B cell (primary cell): ENCODE results near the gene TUBB4A. TPM values are rescaled to one million over a fixed set of nuclear protein-coding genes. Genes with fewer than 3 reads are reported as not detected.

ENCODE experiments used
- ATAC-seq: fragments of 200-7000 bp; cut with Tn5 transposase; one replicate; pipeline ENCODE4 v1.10.0; 2021; ENCODE audit warnings: low read depth, mild to moderate bottlenecking, moderate number of reproducible peaks, moderate library complexity
- CTCF ChIA-PET: fragments of 350-600 bp; sonication (Branson Sonifier 250); formaldehyde crosslinking; loops from one replicate; lab custom pipeline; 2021; ENCODE audit warnings: antibody characterized with exemption, inconsistent platforms; lab: Charles Lee
- POLR2A ChIA-PET: fragments of 350-600 bp; sonication (Branson Sonifier 250); formaldehyde crosslinking; loops from one replicate; lab custom pipeline; 2021; ENCODE audit warnings: antibody characterized with exemption; lab: Charles Lee
- DNase-seq: peaks from one replicate; pipeline ENCODE4 v3.0.0; 2013
- H2AFZ ChIP-seq: 2 replicates; pipeline ENCODE4 v1.6.1; 2012; ENCODE audit warnings: mild to moderate bottlenecking, low read depth, low read length; ENCODE audit not compliant: insufficient read depth, poor library complexity, severe bottlenecking
- H3K27ac ChIP-seq, 2 donors: 1 replicate in 1 of 2; 2 replicates in 1 of 2; pipeline ENCODE4 v1.5.1; 2012 to 2013; ENCODE audit warnings: low read length in 2 of 2, mild to moderate bottlenecking in 2 of 2, moderate library complexity in 1 of 2
- H3K27me3 ChIP-seq, 4 experiments: fragments of 200-600 bp in 1 of 4; sonication (generic) in 1 of 4; replicated peaks in 1 of 4; 1 replicate in 2 of 4; 2 replicates in 2 of 4; pipeline versions ENCODE4 v1.6.1 to v1.7.0; 2013 to 2016; ENCODE audit warnings: low read length in 3 of 4, mild to moderate bottlenecking in 2 of 4, mixed read lengths in 1 of 4, moderate library complexity in 1 of 4; ENCODE audit not compliant: insufficient read depth in 4 of 4, control insufficient read depth in 3 of 4; ENCODE audit errors: control extremely low read depth in 1 of 4
- H3K36me3 ChIP-seq, 2 experiments: replicated peaks in 1 of 2; 1 replicate in 1 of 2; 2 replicates in 1 of 2; pipeline versions ENCODE4 v1.6.1 to v1.7.1; 2013; ENCODE audit warnings: low read length in 1 of 2; ENCODE audit not compliant: insufficient read depth in 2 of 2, control insufficient read depth in 1 of 2; ENCODE audit errors: control extremely low read depth in 1 of 2, extremely low read depth in 1 of 2
- H3K4me1 ChIP-seq, 2 donors: fragments of 200-600 bp in 1 of 2; sonication (generic) in 1 of 2; 1 replicate in 1 of 2; 2 replicates in 1 of 2; pipeline versions ENCODE4 v1.5.1 to v1.6.1; 2013 to 2017; ENCODE audit warnings: low read length in 2 of 2; ENCODE audit not compliant: control insufficient read depth in 2 of 2, insufficient read depth in 2 of 2
- H3K4me2 ChIP-seq: replicated peaks from 2 replicates; pipeline ENCODE3; 2012; ENCODE audit warnings: mild to moderate bottlenecking, low read depth, low read length; ENCODE audit not compliant: poor library complexity, severe bottlenecking
- H3K4me3 ChIP-seq, 5 experiments: fragments of 200-600 bp in 1 of 5; sonication (generic) in 1 of 5; 1 replicate in 3 of 5; 2 replicates in 2 of 5; pipeline versions ENCODE4 v1.5.1 to v1.7.0; 2011 to 2016; ENCODE audit warnings: low read length in 4 of 5, mild to moderate bottlenecking in 4 of 5, low read depth in 2 of 5, control low read depth in 1 of 5, moderate library complexity in 1 of 5; ENCODE audit not compliant: insufficient read depth in 1 of 5; ENCODE audit errors: control extremely low read depth in 1 of 5, extremely low read depth in 1 of 5
- H3K79me2 ChIP-seq: fragments of 200-600 bp; sonication (generic); one replicate; pipeline ENCODE4 v1.6.0; 2016; ENCODE audit warnings: low read length; ENCODE audit not compliant: control insufficient read depth, insufficient read depth
- H3K9ac ChIP-seq: fragments of 200-600 bp; sonication (generic); 2 replicates; pipeline ENCODE4 v1.6.1; 2017; ENCODE audit warnings: mild to moderate bottlenecking, low read length, moderate library complexity
- H3K9me3 ChIP-seq, 3 donors: one replicate each; pipeline versions ENCODE4 v1.6.1 to v1.7.1; 2013; ENCODE audit warnings: low read length in 2 of 3; ENCODE audit not compliant: control insufficient read depth in 2 of 3, insufficient read depth in 1 of 3; ENCODE audit errors: control extremely low read depth in 1 of 3
- H4K20me1 ChIP-seq: 2 replicates; pipeline ENCODE4 v1.6.0; 2012; ENCODE audit warnings: mild to moderate bottlenecking, low read length; ENCODE audit not compliant: insufficient read depth, control insufficient read depth, poor library complexity, severe bottlenecking
- H3K27ac Mint-ChIP-seq: one replicate; pipeline ENCODE4 v1.8.0; 2021; ENCODE audit warnings: mixed read lengths
- H3K27me3 Mint-ChIP-seq: one replicate; pipeline ENCODE4 v1.8.0; 2021; ENCODE audit warnings: mixed read lengths
- H3K4me1 Mint-ChIP-seq: one replicate; pipeline ENCODE4 v1.8.0; 2021; ENCODE audit warnings: mixed read lengths
- H3K4me3 Mint-ChIP-seq: one replicate; pipeline ENCODE4 v1.8.0; 2021; ENCODE audit warnings: mixed read lengths
- H3K9me3 Mint-ChIP-seq: one replicate; pipeline ENCODE4 v1.8.0; 2022; ENCODE audit warnings: mixed read lengths; ENCODE audit not compliant: insufficient read depth
- EZH2 ChIP-seq: IDR thresholded peaks from 2 replicates; pipeline ENCODE4 v1.6.1; 2012; ENCODE audit warnings: borderline replicate concordance, low read depth, mild to moderate bottlenecking, moderate library complexity, low read length; ENCODE audit not compliant: insufficient read depth, poor library complexity, severe bottlenecking
- WGBS: methylation state at CpG from one replicate; pipeline ENCODE4 v1.1.5; 2013; ENCODE audit warnings: missing lambda C conversion rate; ENCODE audit not compliant: insufficient coverage; 5-methylcytosine and 5-hydroxymethylcytosine counted together
- intact Hi-C: fragments of 100-400 bp; cut with micrococcal nuclease; formaldehyde crosslinking; loops from one replicate; pipeline ENCODE4 v1.10.0; 2022
- polyA plus RNA-seq: library from polyadenylated mRNA; depleted of rRNA; stranded (reverse); fragments of >200 nt; gene quantifications from 2 replicates; pipeline ENCODE4 v1.2.3, GENCODE V29; 2012
- total RNA-seq, 2 donors: library from RNA; stranded (reverse); fragments of 120-200 nt in 1 of 2; gene quantifications; 1 replicate in 1 of 2; 2 replicates in 1 of 2; pipeline versions ENCODE4 v1.2.3 to v1.2.4, GENCODE V29; 2013 to 2022
- TF ChIP-seq, protein P1 (sequence below): fragments of 200-600 bp; IDR thresholded peaks from one replicate; pipeline ENCODE4 v1.8.0; 2022; ENCODE audit warnings: antibody characterized with exemption, mild to moderate bottlenecking

TUBB4A gene
- total and polyA plus RNA-seq, 2 donors (not counting 1 experiment from before 2014, with no cell fraction given), result 3.9 to 21.9 TPM

DNA sequence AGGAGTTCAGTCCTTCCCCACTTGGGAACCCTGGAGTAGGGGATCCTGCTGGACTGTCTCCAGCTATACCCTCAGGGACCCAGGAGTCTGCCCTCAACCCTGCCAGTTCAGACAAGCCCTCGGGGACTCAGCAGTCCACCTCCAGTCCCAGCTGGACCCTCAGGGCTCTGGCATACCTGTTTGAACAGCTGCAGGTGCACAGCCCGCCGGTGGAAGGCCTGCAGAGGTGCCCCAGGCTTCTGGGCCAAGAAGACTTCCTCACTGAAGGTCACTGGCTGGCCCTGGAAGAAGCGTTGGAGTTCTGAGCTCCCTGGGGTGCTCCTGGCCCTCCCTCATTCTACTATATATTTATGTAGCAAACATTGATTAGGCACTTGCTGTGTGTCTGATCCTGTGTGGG, 29.4 kb downstream of the TUBB4A start:
- Histone ChIP-seq H4K20me1 (peaks cover 17% of the 10 kb centered on the region), H3K9me3 (peaks cover 0 to 11% (median 0%) of the 10 kb centered on the region in 3 donors), H3K4me2 (no peak overlapping the region), H3K27ac (no peak overlapping the region), H3K27me3 (no peaks in the 10 kb centered on the region), H3K4me1 (no peaks in the 10 kb centered on the region), H3K79me2 (peaks cover 4% of the 10 kb centered on the region), H3K4me3 (no peak overlapping the region), H2AFZ (no peak overlapping the region), H3K9ac (no peak overlapping the region), H3K36me3 (peaks cover 0 to 61% of the 10 kb centered on the region in 2 experiments)
- DNase-seq (no peak), ATAC-seq (no peak)
- ChIA-PET CTCF (interaction anchor here (0.9 to 1.1 kb wide), 2 partner anchors 32 to 388 kb away, joined by 3 to 4 read pairs; no protein-coding TSS in a partner anchor), POLR2A (no interaction called here)
- intact Hi-C loops, result no loop called here
- 100% methylated on average over 3 of the region's 4 CpGs for WGBS
- no peak overlapping the region for H3K4me3 Mint-ChIP-seq
- H3K4me1 Mint-ChIP-seq, result no peaks in the 10 kb centered on the region
- no peaks in the 10 kb centered on the region for H3K9me3 Mint-ChIP-seq
- H3K27me3 Mint-ChIP-seq, result no peaks in the 10 kb centered on the region
- TF ChIP-seq, protein P1, sequence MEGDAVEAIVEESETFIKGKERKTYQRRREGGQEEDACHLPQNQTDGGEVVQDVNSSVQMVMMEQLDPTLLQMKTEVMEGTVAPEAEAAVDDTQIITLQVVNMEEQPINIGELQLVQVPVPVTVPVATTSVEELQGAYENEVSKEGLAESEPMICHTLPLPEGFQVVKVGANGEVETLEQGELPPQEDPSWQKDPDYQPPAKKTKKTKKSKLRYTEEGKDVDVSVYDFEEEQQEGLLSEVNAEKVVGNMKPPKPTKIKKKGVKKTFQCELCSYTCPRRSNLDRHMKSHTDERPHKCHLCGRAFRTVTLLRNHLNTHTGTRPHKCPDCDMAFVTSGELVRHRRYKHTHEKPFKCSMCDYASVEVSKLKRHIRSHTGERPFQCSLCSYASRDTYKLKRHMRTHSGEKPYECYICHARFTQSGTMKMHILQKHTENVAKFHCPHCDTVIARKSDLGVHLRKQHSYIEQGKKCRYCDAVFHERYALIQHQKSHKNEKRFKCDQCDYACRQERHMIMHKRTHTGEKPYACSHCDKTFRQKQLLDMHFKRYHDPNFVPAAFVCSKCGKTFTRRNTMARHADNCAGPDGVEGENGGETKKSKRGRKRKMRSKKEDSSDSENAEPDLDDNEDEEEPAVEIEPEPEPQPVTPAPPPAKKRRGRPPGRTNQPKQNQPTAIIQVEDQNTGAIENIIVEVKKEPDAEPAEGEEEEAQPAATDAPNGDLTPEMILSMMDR, result no peak
- no peak for TF ChIP-seq EZH2
- no peak overlapping the region for H3K27ac Mint-ChIP-seq

DNA sequence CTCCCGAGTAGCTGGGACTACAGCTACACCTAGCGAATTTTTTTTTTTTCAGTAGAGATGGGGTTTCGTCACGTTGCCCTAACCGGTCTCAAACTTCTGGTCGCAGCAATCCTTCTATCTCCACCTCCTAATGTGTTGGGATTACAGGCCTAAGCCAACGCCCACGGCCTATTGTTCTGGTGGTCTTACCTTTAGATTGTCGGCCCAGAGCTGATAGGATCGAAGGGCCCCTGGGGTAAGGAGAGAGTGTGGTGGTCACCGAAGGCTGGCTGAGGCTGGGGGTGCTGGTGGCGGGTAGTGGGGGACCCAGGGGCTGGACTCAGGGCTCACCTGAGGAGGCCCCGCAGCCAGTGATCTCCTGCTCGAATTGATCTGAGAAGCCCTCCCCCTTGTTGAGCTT, 31.0 kb downstream of the TUBB4A start:
- Histone ChIP-seq H3K4me1 (no peaks in the 10 kb centered on the region), H4K20me1 (peaks cover 6% of the 10 kb centered on the region), H3K4me3 (no peak overlapping the region), H3K36me3 (peaks cover 0 to 53% of the 10 kb centered on the region in 2 experiments), H2AFZ (no peak overlapping the region), H3K27ac (no peak overlapping the region), H3K79me2 (no peaks in the 10 kb centered on the region), H3K4me2 (no peak overlapping the region), H3K9ac (no peak overlapping the region), H3K9me3 (peaks cover 0 to 2% (median 0%) of the 10 kb centered on the region in 3 donors), H3K27me3 (no peaks in the 10 kb centered on the region)
- H3K27ac Mint-ChIP-seq, result no peak overlapping the region
- 96% methylated on average over 11 of the region's 14 CpGs for WGBS
- TF ChIP-seq, protein P1, result no peak
- TF ChIP-seq EZH2, result no peak
- ChIA-PET POLR2A (no interaction called here), CTCF (interaction anchor here (1.0 kb wide), 1 partner anchor 10 kb away, joined by 3 read pairs; the partner anchor contains the start of gene DENND1C)
- H3K4me3 Mint-ChIP-seq, result no peak overlapping the region
- ATAC-seq (no peak), DNase-seq (no peak)
- no peaks in the 10 kb centered on the region for H3K27me3 Mint-ChIP-seq
- intact Hi-C loops, result no loop called here
- H3K9me3 Mint-ChIP-seq, result no peaks in the 10 kb centered on the region
- no peaks in the 10 kb centered on the region for H3K4me1 Mint-ChIP-seq
